K562 (cell line): Measurements from ENCODE around the gene SLC26A8. TPM values are rescaled to one million over a fixed set of nuclear protein-coding genes. Genes with fewer than 3 reads are reported as not detected.
A peak's percentile ranks its signal among the peaks of the same experiment; 100 is the strongest.

ENCODE experiments used
- ATAC-seq: fragments of 200-7000 bp; cut with Tn5 transposase; 3 replicates; pipeline ENCODE4 v1.9.1; 2020; ENCODE audit warnings: moderate library complexity
- BruUV-seq: library from RNA; stranded (reverse); fragments of 400-500 nt; replicated peaks from 2 replicates; lab custom pipeline; 2021; lab: Mats Ljungman, UMichigan
- CTCF ChIA-PET: fragments of 300-600 bp; formaldehyde crosslinking; extraction: SDS; loops from one replicate; lab custom pipeline; 2021; ENCODE audit warnings: low intra/inter-chr PET ratio; lab: Yijun Ruan, JAX
- POLR2A ChIA-PET: fragments of 300-600, 350-650 bp; sonication (Branson Sonifier 250); formaldehyde crosslinking; extraction: SDS; loops from one replicate; lab custom pipeline; 2021; ENCODE audit warnings: antibody characterized with exemption, inconsistent platforms; lab: Yijun Ruan, JAX
- DNase-seq, 4 experiments: peaks; one replicate each; pipeline versions ENCODE4 v3.0.0 to v3.0.0-alpha.2; 2011 to 2018; ENCODE audit warnings: low spot score in 3 of 4, mixed read lengths in 3 of 4; ENCODE audit errors: extremely low read depth in 1 of 4
- FAIRE-seq: peaks from 2 replicates; lab custom pipeline; 2011; peaks lifted over from hg19 to GRCh38; lab: Jason Lieb, UNC
- H2AFZ ChIP-seq: 2 replicates; pipeline ENCODE4 v1.6.0; 2011; ENCODE audit warnings: low read depth, low read length, control low read depth, inconsistent platforms
- H3K27ac ChIP-seq: fragments of 200-600 bp; 3 replicates; pipeline ENCODE4 v1.8.0; 2011; ENCODE audit warnings: low read depth, mild to moderate bottlenecking, control low read depth, inconsistent platforms, low read length, moderate library complexity, mixed read lengths; ENCODE audit errors: extremely low read depth
- H3K27me3 ChIP-seq, 2 experiments: fragments of 300-600 bp in 1 of 2; 2 replicates in 1 of 2; 3 replicates in 1 of 2; pipeline versions ENCODE4 v1.6.0 to v1.8.0; 2011; ENCODE audit warnings: inconsistent platforms in 2 of 2, low read length in 2 of 2, mild to moderate bottlenecking in 1 of 2, mixed read lengths in 1 of 2, moderate library complexity in 1 of 2; ENCODE audit not compliant: control insufficient read depth in 2 of 2, insufficient read depth in 2 of 2
- H3K36me3 ChIP-seq: fragments of 300-600 bp; 3 replicates; pipeline ENCODE4 v1.8.0; 2011; ENCODE audit warnings: mild to moderate bottlenecking, low read length, inconsistent platforms; ENCODE audit not compliant: control insufficient read depth, insufficient read depth
- H3K4me1 ChIP-seq, 2 experiments: fragments of 200-600 bp in 1 of 2; replicated peaks in 1 of 2; 2 replicates in 1 of 2; 3 replicates in 1 of 2; pipeline versions ENCODE4 v1.5.1 to v1.8.0; 2011; ENCODE audit warnings: inconsistent platforms in 2 of 2, low read length in 2 of 2, mild to moderate bottlenecking in 1 of 2, mixed read lengths in 1 of 2, moderate library complexity in 1 of 2; ENCODE audit not compliant: control insufficient read depth in 2 of 2, insufficient read depth in 2 of 2
- H3K4me2 ChIP-seq: 2 replicates; pipeline ENCODE4 v1.6.1; 2011; ENCODE audit warnings: low read length, control low read depth, inconsistent platforms, mixed read lengths; ENCODE audit not compliant: insufficient read depth
- H3K4me3 ChIP-seq: fragments of 200-600 bp; sonication (generic), shearing (Covaris generic); 2 replicates; pipeline ENCODE4 v1.5.1; 2016; ENCODE audit warnings: control low read depth, inconsistent platforms
- H3K79me2 ChIP-seq: fragments of 200-600 bp; 3 replicates; pipeline ENCODE4 v1.8.0; 2011; ENCODE audit warnings: low read length, inconsistent platforms; ENCODE audit not compliant: control insufficient read depth, insufficient read depth
- H3K9ac ChIP-seq, 2 experiments: 2 replicates each; pipeline versions ENCODE4 v1.6.0 to v1.6.1; 2011; ENCODE audit warnings: low read depth in 2 of 2, low read length in 2 of 2, control low read depth in 1 of 2, inconsistent platforms in 1 of 2, mild to moderate bottlenecking in 1 of 2, mixed read lengths in 1 of 2; ENCODE audit not compliant: insufficient read depth in 1 of 2
- H3K9me1 ChIP-seq: one replicate; pipeline ENCODE4 v1.6.0; 2011; ENCODE audit warnings: inconsistent platforms, mild to moderate bottlenecking, low read length, moderate library complexity; ENCODE audit not compliant: control insufficient read depth, insufficient read depth
- H3K9me3 ChIP-seq: replicated peaks from 2 replicates; pipeline ENCODE4 v1.5.1; 2011; ENCODE audit warnings: low read depth, low read length, inconsistent platforms; ENCODE audit not compliant: control insufficient read depth, insufficient read depth
- H4K20me1 ChIP-seq: replicated peaks from 2 replicates; pipeline ENCODE4 v1.6.1; 2011; ENCODE audit warnings: low read length, inconsistent platforms, mixed read lengths; ENCODE audit not compliant: control insufficient read depth, insufficient read depth
- NFIC ChIP-seq: fragments of 450-650 bp; IDR thresholded peaks from 2 replicates; pipeline ENCODE4 v1.6.1; 2017; ENCODE audit warnings: mild to moderate bottlenecking, inconsistent platforms
- RAD21 ChIP-seq, 2 experiments: fragments of 250-450 bp in 1 of 2; fragments of 450-650 bp in 1 of 2; sonication (Bioruptor Pico) in 1 of 2; formaldehyde crosslinking in 1 of 2; IDR thresholded peaks in 1 of 2; conservative IDR thresholded peaks in 1 of 2; 2 replicates each; pipeline versions ENCODE4 v1.4.0 to v1.8.0; 2020 to 2022; ENCODE audit warnings: mild to moderate bottlenecking in 2 of 2, moderate library complexity in 1 of 2
- RBBP5 ChIP-seq: fragments of 200-600 bp; sonication (generic); IDR thresholded peaks from 2 replicates; pipeline ENCODE4 v1.6.1; 2012; ENCODE audit warnings: borderline replicate concordance, mild to moderate bottlenecking, low read length, control low read depth, inconsistent platforms; ENCODE audit not compliant: insufficient read depth, poor library complexity, severe bottlenecking
- ZNF347 ChIP-seq: fragments of 450-650 bp; formaldehyde crosslinking; IDR thresholded peaks from 2 replicates; pipeline ENCODE4 v1.4.0; 2020; ENCODE audit warnings: low read depth, mild to moderate bottlenecking, moderate library complexity
- ZNF764 ChIP-seq: fragments of 250-450 bp; sonication (Bioruptor Pico); IDR thresholded peaks from 2 replicates; pipeline ENCODE4 v1.4.0; 2020; ENCODE audit warnings: low read depth, mild to moderate bottlenecking, moderate library complexity
- ZNF785 ChIP-seq: fragments of 250-450 bp; sonication (Bioruptor Pico); IDR thresholded peaks from 2 replicates; pipeline ENCODE4 v1.4.0; 2020; ENCODE audit warnings: mild to moderate bottlenecking
- WGBS: fragments of 100-300 bp; shearing (Covaris generic); methylation state at CpG from one replicate; pipeline ENCODE4 v1.1.6; 2016; ENCODE audit warnings: low coverage, mixed read lengths; ENCODE audit not compliant: insufficient coverage; ENCODE audit errors: missing lambda C conversion rate; 5-methylcytosine and 5-hydroxymethylcytosine counted together
- in situ Hi-C: fragments of 300-500 bp; cut with MboI; formaldehyde crosslinking; loops from 4 replicates; pipeline ENCODE4 v1.15.0; 2018; ENCODE audit warnings: inconsistent platforms, mixed read lengths
- intact Hi-C: fragments of 100-400 bp; cut with micrococcal nuclease; formaldehyde crosslinking; loops from 2 replicates; pipeline ENCODE4 v1.14.2; 2022
- polyA plus RNA-seq, 8 experiments: library from polyadenylated mRNA; depleted of rRNA in 4 of 8; stranded (reverse) in 5 of 8; unstranded in 3 of 8; fragments of >200 nt; fragmentation: Nextera tagmentation in 2 of 8; fragmentation: Illumina TruSeq in 1 of 8; extraction: Ambion mirVana in 2 of 8; extraction: Trizol in 1 of 8; gene quantifications; 2 replicates each; pipeline versions ENCODE4 v1.2.1 to v1.2.3, GENCODE V29; 2011 to 2014; ENCODE audit warnings: inconsistent platforms in 1 of 8, missing spikeins in 1 of 8
- total RNA-seq, 7 experiments: library from RNA; depleted of rRNA in 6 of 7; stranded (reverse); fragments of >200 nt in 6 of 7; fragmentation: Illumina TruSeq in 2 of 7; extraction: Trizol in 2 of 7; gene quantifications; 2 replicates each; pipeline versions ENCODE4 v1.2.1 to v1.2.3, GENCODE V29; 2011 to 2021; ENCODE audit warnings: low replicate concordance in 1 of 7
- TF ChIP-seq, protein P1 (sequence below): fragments of 450-650 bp; IDR thresholded peaks from one replicate; pipeline ENCODE4 v1.6.1; 2018; ENCODE audit warnings: mild to moderate bottlenecking, moderate library complexity; ENCODE audit not compliant: partially characterized antibody
- TF ChIP-seq, protein P2 (sequence below), 3 experiments: IDR thresholded peaks in 2 of 3; conservative IDR thresholded peaks in 1 of 3; 2 replicates each; pipeline ENCODE4 v1.5.1; 2011 to 2012; ENCODE audit warnings: low read length in 3 of 3, mild to moderate bottlenecking in 3 of 3, control low read depth in 2 of 3, improper control_type of control experiment in 1 of 3, inconsistent platforms in 1 of 3, low read depth in 1 of 3, mixed read lengths in 1 of 3, moderate library complexity in 1 of 3; ENCODE audit not compliant: insufficient read depth in 2 of 3

The SLC26A8 gene
- total and polyA plus RNA-seq, 9 of the 15 experiments (the other 6 are each of a cell fraction or from before 2014, with no cell fraction given), result not detected

DNA sequence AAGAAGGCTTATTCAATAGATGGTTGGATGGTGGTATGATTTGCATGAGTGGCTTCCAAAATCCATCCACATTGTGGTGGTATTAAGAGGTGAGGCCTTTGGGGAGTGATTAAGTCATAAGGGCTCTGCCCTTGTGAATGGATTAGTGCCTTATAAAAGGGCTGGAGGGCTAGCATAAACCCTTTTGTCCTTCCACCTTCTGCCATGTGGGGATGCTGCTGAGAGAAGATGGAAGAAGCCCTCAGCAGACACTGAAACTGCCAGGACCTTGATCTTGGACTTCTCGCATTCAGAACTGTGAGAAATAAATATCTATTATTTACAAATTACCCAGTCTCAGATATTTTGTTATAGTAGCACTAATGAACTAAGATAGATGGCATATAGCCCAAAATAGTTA, 75.7 kb downstream of the SLC26A8 start:
- peak; percentile 77 for FAIRE-seq
- H3K4me1 ChIP-seq, result peaks cover 0 to 2% of the 10 kb centered on the region in 2 experiments; a peak in 2 of 5 replicates

More for the DNA sequence above, 75.7 kb downstream of the SLC26A8 start:
- DNase-seq (peak in 1 of 4 experiments; percentile 61), ATAC-seq (peak; percentile 87)
- in situ Hi-C loops, result no loop called here
- BruUV-seq, result no TSS peak
- TF ChIP-seq ZNF347 (CRISPR knock-in tag) (no peak), ZNF764 (0 out of 2 replicates have a peak, but pooled peaks have one; percentile 74), RBBP5 (no peak), RAD21 (CRISPR knock-in tag; conservative IDR thresholded peaks at IDR 0.05 in 1 of 2, IDR thresholded peaks at IDR 0.05 in 1 of 2) (peak in 1 of 2 experiments; percentile 55; a peak in 2 of 4 replicates), ZNF785 (CRISPR knock-in tag) (peak; percentile 85), NFIC (peak; percentile 13; the same call in 1 of the 2 replicates)
- TF ChIP-seq, protein P1, sequence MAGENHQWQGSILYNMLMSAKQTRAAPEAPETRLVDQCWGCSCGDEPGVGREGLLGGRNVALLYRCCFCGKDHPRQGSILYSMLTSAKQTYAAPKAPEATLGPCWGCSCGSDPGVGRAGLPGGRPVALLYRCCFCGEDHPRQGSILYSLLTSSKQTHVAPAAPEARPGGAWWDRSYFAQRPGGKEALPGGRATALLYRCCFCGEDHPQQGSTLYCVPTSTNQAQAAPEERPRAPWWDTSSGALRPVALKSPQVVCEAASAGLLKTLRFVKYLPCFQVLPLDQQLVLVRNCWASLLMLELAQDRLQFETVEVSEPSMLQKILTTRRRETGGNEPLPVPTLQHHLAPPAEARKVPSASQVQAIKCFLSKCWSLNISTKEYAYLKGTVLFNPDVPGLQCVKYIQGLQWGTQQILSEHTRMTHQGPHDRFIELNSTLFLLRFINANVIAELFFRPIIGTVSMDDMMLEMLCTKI, result no peak
- TF ChIP-seq, protein P2, sequence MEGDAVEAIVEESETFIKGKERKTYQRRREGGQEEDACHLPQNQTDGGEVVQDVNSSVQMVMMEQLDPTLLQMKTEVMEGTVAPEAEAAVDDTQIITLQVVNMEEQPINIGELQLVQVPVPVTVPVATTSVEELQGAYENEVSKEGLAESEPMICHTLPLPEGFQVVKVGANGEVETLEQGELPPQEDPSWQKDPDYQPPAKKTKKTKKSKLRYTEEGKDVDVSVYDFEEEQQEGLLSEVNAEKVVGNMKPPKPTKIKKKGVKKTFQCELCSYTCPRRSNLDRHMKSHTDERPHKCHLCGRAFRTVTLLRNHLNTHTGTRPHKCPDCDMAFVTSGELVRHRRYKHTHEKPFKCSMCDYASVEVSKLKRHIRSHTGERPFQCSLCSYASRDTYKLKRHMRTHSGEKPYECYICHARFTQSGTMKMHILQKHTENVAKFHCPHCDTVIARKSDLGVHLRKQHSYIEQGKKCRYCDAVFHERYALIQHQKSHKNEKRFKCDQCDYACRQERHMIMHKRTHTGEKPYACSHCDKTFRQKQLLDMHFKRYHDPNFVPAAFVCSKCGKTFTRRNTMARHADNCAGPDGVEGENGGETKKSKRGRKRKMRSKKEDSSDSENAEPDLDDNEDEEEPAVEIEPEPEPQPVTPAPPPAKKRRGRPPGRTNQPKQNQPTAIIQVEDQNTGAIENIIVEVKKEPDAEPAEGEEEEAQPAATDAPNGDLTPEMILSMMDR (IDR thresholded peaks at IDR 0.05 in 2 of 3, conservative IDR thresholded peaks at IDR 0.05 in 1 of 3; ENCODE audit: insufficient read depth in 2 of 3, low read depth in 1 of 3, low read length in 3 of 3), result peak; percentile 54 to 66 (median 60); a peak in 5 of 6 replicates
- Histone ChIP-seq H3K79me2 (no peaks in the 10 kb centered on the region), H3K36me3 (no peaks in the 10 kb centered on the region), H3K9me1 (no peaks in the 10 kb centered on the region), H3K9me3 (no peaks in the 10 kb centered on the region), H4K20me1 (no peaks in the 10 kb centered on the region), H3K27me3 (peaks cover 6 to 9% of the 10 kb centered on the region in 2 experiments; a peak in 3 of 5 replicates), H3K27ac (no peak overlapping the region), H3K9ac (no peak overlapping the region), H3K4me3 (no peak overlapping the region), H3K4me2 (no peak overlapping the region), H2AFZ (no peak overlapping the region)
- WGBS, result 71% methylated on average over 1 of the region's 1 CpG
- POLR2A ChIA-PET, result interaction anchor here (0.8 kb wide), 1 partner anchor 114 kb away, joined by 3 read pairs; no protein-coding TSS in a partner anchor
- intact Hi-C loops, result no loop called here
- CTCF ChIA-PET, result no interaction called here
